GM19452 (cell line): ENCODE results near the gene PPFIBP1.
"Not testable (repeated sequence)": the region's sequence is repeated elsewhere in the genome, so short reads cannot be mapped to it uniquely, and the experiment has no call there.

Source experiments
- ATAC-seq: cut with Tn5 transposase; IDR thresholded peaks from one replicate; pipeline ENCODE4 v1.9.1; 2021; ENCODE audit not compliant: unreplicated experiment

The PPFIBP1 gene

GRCh38 chr12:27564612-27565213 is 40.7 kb downstream of the PPFIBP1 start:
- no peak for ATAC-seq

GRCh38 chr12:27566159-27566558 is 42.2 kb downstream of the PPFIBP1 start:
- no peak for ATAC-seq

- ATAC-seq = no peak
Observed at GRCh38 chr12:27566626-27567025, 42.6 kb downstream of the PPFIBP1 start.

GRCh38 chr12:27571463-27571862 is 47.5 kb downstream of the PPFIBP1 start:
- ATAC-seq = no peak

- ATAC-seq = no peak
Observed at GRCh38 chr12:27572486-27573255, 48.7 kb downstream of the PPFIBP1 start.

- ATAC-seq = no peak
Observed at GRCh38 chr12:27573972-27574371, 50.0 kb downstream of the PPFIBP1 start.

- no peak for ATAC-seq
Observed at GRCh38 chr12:27575090-27575761, 51.2 kb downstream of the PPFIBP1 start.

- no peak for ATAC-seq
Observed at GRCh38 chr12:27575762-27576118, 51.7 kb downstream of the PPFIBP1 start.

- no peak for ATAC-seq
Observed at GRCh38 chr12:27576667-27577347, 52.8 kb downstream of the PPFIBP1 start.

GRCh38 chr12:27577688-27578087 is 53.7 kb downstream of the PPFIBP1 start:
- no peak for ATAC-seq

GRCh38 chr12:27578689-27579372 is 54.8 kb downstream of the PPFIBP1 start:
- no peak for ATAC-seq

GRCh38 chr12:27580561-27581330 is 56.7 kb downstream of the PPFIBP1 start:
- ATAC-seq = no peak

GRCh38 chr12:27581331-27581671 is 57.3 kb downstream of the PPFIBP1 start:
- not testable (repeated sequence) for ATAC-seq

- not testable (repeated sequence) for ATAC-seq
Observed at GRCh38 chr12:27581833-27582232, 57.8 kb downstream of the PPFIBP1 start.

GRCh38 chr12:27582445-27582844 is 58.4 kb downstream of the PPFIBP1 start:
- not testable (repeated sequence) for ATAC-seq

- no peak for ATAC-seq
Observed at GRCh38 chr12:27583057-27583797, 59.2 kb downstream of the PPFIBP1 start.

GRCh38 chr12:27583981-27584380 is 60.0 kb downstream of the PPFIBP1 start:
- ATAC-seq = no peak

- ATAC-seq = no peak
Observed at GRCh38 chr12:27585739-27586265, 61.8 kb downstream of the PPFIBP1 start.

- ATAC-seq = not testable (repeated sequence)
Observed at GRCh38 chr12:27588075-27588730, 64.2 kb downstream of the PPFIBP1 start.
